Smooth muscle cell (in vitro differentiated cells): ENCODE data around the gene APOA4. TPM values are rescaled to one million over a fixed set of nuclear protein-coding genes. Genes with fewer than 3 reads are reported as not detected.
A peak's percentile ranks its signal among the peaks of the same experiment; 100 is the strongest.

ENCODE experiments used
- DNase-seq: peaks from one replicate; lab custom pipeline; 2025; ENCODE audit not compliant: unreplicated experiment; lab: John Stamatoyannopoulos, UW
- H2AFZ ChIP-seq: fragments of 200-600 bp; sonication (generic); 2 replicates; pipeline ENCODE4 v1.6.0; 2016; ENCODE audit warnings: antibody characterized with exemption, low read depth, mild to moderate bottlenecking
- H3F3A ChIP-seq: fragments of 200-600 bp; sonication (generic); 2 replicates; pipeline ENCODE4 v1.6.0; 2017; ENCODE audit warnings: antibody characterized with exemption, low read depth
- H3K27ac ChIP-seq: fragments of 200-600 bp; sonication (generic); 2 replicates; pipeline ENCODE4 v1.5.1; 2016; ENCODE audit warnings: low read depth, mild to moderate bottlenecking
- H3K27me3 ChIP-seq: fragments of 200-600 bp; sonication (generic); 2 replicates; pipeline ENCODE4 v1.6.1; 2016; ENCODE audit warnings: low read depth, mild to moderate bottlenecking
- H3K36me3 ChIP-seq: fragments of 200-600 bp; sonication (generic); 2 replicates; pipeline ENCODE4 v1.5.1; 2016; ENCODE audit warnings: low read depth
- H3K4me1 ChIP-seq: fragments of 200-600 bp; sonication (generic); 2 replicates; pipeline ENCODE4 v1.5.1; 2016; ENCODE audit warnings: low read depth
- H3K4me2 ChIP-seq: fragments of 200-600 bp; sonication (generic); 2 replicates; pipeline ENCODE4 v1.6.0; 2016; ENCODE audit warnings: mild to moderate bottlenecking
- H3K4me3 ChIP-seq: fragments of 200-600 bp; sonication (generic); 2 replicates; pipeline ENCODE4 v1.5.1; 2016; ENCODE audit warnings: mild to moderate bottlenecking
- H3K79me2 ChIP-seq: fragments of 200-600 bp; sonication (generic); 2 replicates; pipeline ENCODE4 v1.6.0; 2016; ENCODE audit warnings: low read depth, mild to moderate bottlenecking
- H3K9ac ChIP-seq: fragments of 200-600 bp; sonication (generic); 2 replicates; pipeline ENCODE4 v1.6.0; 2016; ENCODE audit warnings: low read depth
- H3K9me3 ChIP-seq: fragments of 200-600 bp; sonication (generic); replicated peaks from 2 replicates; pipeline ENCODE4 v1.5.1; 2016; ENCODE audit warnings: low read depth
- H4K20me1 ChIP-seq: fragments of 200-600 bp; sonication (generic); 2 replicates; pipeline ENCODE4 v1.6.0; 2016; ENCODE audit warnings: low read depth
- WGBS: methylation state at CpG from one replicate; pipeline ENCODE4 v1.1.7; 2016; ENCODE audit warnings: low lambda C conversion rate; 5-methylcytosine and 5-hydroxymethylcytosine counted together
- polyA plus RNA-seq: library from polyadenylated mRNA; unstranded; fragments of >200 nt; fragmentation: Nextera tagmentation; extraction: Ambion mirVana; gene quantifications from 2 replicates; pipeline ENCODE4 v1.2.1, GENCODE V29; 2016
- total RNA-seq: library from RNA; depleted of rRNA; stranded (reverse); fragments of >200 nt; gene quantifications from 2 replicates; pipeline ENCODE4 v1.2.3, GENCODE V29; 2014
- TF ChIP-seq, protein P1 (sequence below): fragments of 200-600 bp; sonication (generic); IDR thresholded peaks from 2 replicates; pipeline ENCODE4 v1.5.1; 2017; ENCODE audit warnings: borderline replicate concordance, mild to moderate bottlenecking, antibody characterized with exemption; ENCODE audit not compliant: insufficient read depth, poor library complexity, severe bottlenecking

APOA4 gene
- total and polyA plus RNA-seq, 2 experiments from 2014 or later, result 0.15 TPM; not detected in 1

DNA sequence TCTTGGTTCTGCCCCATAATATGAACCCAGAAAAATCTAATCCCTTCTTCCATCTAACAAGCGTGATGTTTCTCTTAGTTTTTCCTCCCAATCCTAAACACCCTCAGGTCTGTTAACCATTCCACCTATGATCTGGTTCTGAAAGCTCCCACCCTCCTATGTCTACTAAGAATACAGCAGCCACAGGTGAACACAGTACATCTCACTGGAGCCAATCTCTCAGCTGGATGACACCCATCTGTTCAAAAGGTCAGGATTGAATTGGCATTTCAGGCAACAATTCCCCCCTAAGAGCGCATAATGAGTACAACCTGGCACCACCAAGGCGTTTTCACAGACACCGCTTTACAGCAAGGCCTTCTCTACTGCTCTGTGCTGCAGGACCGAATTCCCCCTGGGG, 33.3 kb upstream of the APOA4 start:
- no peaks in the 10 kb centered on the region for H3F3A ChIP-seq
- H3K79me2 ChIP-seq, result no peaks in the 10 kb centered on the region
- H3K4me3 ChIP-seq, result no peak overlapping the region
- peaks cover 5% of the 10 kb centered on the region for H3K36me3 ChIP-seq
- no peaks in the 10 kb centered on the region for H3K9me3 ChIP-seq
- DNase-seq, result no peak
- TF ChIP-seq, protein P1, sequence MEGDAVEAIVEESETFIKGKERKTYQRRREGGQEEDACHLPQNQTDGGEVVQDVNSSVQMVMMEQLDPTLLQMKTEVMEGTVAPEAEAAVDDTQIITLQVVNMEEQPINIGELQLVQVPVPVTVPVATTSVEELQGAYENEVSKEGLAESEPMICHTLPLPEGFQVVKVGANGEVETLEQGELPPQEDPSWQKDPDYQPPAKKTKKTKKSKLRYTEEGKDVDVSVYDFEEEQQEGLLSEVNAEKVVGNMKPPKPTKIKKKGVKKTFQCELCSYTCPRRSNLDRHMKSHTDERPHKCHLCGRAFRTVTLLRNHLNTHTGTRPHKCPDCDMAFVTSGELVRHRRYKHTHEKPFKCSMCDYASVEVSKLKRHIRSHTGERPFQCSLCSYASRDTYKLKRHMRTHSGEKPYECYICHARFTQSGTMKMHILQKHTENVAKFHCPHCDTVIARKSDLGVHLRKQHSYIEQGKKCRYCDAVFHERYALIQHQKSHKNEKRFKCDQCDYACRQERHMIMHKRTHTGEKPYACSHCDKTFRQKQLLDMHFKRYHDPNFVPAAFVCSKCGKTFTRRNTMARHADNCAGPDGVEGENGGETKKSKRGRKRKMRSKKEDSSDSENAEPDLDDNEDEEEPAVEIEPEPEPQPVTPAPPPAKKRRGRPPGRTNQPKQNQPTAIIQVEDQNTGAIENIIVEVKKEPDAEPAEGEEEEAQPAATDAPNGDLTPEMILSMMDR, result no peak
- H3K9ac ChIP-seq, result no peak overlapping the region
- WGBS, result 98% methylated on average over 5 of the region's 5 CpGs
- peaks cover 7% of the 10 kb centered on the region for H4K20me1 ChIP-seq
- H3K27me3 ChIP-seq, result no peaks in the 10 kb centered on the region
- no peaks in the 10 kb centered on the region for H3K4me1 ChIP-seq
- no peak overlapping the region for H2AFZ ChIP-seq
- H3K4me2 ChIP-seq, result no peak overlapping the region
- no peak overlapping the region for H3K27ac ChIP-seq

DNA sequence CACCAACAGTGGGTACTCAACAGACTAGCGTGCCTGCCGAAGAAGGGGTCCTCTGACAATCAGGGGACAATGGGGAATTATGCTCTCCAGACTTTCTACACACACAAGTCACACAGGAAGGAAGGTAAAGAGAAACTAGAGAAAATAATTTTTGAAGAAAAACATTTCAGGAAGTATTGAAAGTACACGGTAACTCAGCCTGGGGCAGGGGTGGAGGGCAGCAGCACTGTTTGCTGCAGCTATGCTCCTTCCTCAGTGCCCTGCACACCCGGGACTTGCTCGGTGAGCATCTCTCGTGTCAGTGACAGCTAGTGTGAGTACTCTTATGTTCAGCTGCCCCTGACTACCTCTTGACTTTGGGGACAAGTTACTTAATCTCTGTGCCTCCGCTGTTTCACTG, 32.3 kb upstream of the APOA4 start:
- Histone ChIP-seq H3K79me2 (no peaks in the 10 kb centered on the region), H3K27ac (no peak overlapping the region), H3K9me3 (no peaks in the 10 kb centered on the region), H3K27me3 (no peaks in the 10 kb centered on the region), H3K9ac (no peak overlapping the region), H3K4me2 (no peak overlapping the region), H3K4me1 (no peaks in the 10 kb centered on the region), H2AFZ (no peak overlapping the region), H3K4me3 (no peak overlapping the region), H3K36me3 (peaks cover 2% of the 10 kb centered on the region), H4K20me1 (peaks cover 7% of the 10 kb centered on the region), H3F3A (no peaks in the 10 kb centered on the region)
- TF ChIP-seq, protein P1, result no peak
- DNase-seq, result no peak
- WGBS, result 94% methylated on average over 7 of the region's 7 CpGs

DNA sequence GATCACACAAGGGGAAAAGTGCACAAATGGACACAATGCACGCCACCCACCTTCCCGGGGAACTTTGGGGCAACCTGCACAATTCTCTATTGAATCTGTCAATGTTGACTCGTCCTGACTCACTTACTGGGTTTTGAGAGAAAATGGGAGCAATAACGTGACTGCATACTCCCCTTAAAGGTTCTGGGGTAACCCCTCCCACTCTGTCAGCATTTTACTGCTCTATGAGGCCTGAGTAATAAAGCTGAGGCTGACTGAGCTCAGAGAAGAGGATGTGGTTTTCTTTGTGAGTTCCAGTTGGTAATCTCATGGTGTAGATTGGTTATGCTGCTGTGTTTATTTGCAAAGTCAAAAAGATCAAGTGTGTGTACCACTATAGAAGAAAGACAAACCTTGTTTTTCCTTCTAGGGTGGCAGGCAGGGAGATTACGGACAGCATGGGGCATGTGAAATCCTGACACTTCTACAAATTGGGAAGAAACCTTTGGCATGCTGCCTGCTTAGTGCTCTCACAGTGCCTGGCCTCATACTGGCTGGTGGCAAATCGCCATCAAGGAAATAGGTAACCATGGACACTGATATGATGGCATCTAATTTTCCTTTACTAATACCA, 30.5 kb upstream of the APOA4 start:
- H4K20me1 ChIP-seq, result peaks cover 7% of the 10 kb centered on the region
- no peaks in the 10 kb centered on the region for H3F3A ChIP-seq
- no peaks in the 10 kb centered on the region for H3K4me1 ChIP-seq
- peak overlapping the region; percentile 27 for H3K4me2 ChIP-seq
- H3K27me3 ChIP-seq, result no peaks in the 10 kb centered on the region
- peak overlapping the region; percentile 73 for H3K27ac ChIP-seq
- DNase-seq, result no peak
- no peak overlapping the region for H2AFZ ChIP-seq
- H3K9me3 ChIP-seq, result no peaks in the 10 kb centered on the region
- H3K4me3 ChIP-seq, result no peak overlapping the region
- WGBS, result 50% methylated on average over 6 of the region's 6 CpGs
- no peaks in the 10 kb centered on the region for H3K36me3 ChIP-seq
- H3K79me2 ChIP-seq, result no peaks in the 10 kb centered on the region
- no peak overlapping the region for H3K9ac ChIP-seq
- TF ChIP-seq, protein P1, result no peak
